ENCODE data around the gene NHLRC2. TPM values are rescaled to one million over a fixed set of nuclear protein-coding genes. Genes with fewer than 3 reads are reported as not detected.

The NHLRC2 gene
- total RNA-seq, 1 experiment from 2014 or later = 30.9 TPM

DNA sequence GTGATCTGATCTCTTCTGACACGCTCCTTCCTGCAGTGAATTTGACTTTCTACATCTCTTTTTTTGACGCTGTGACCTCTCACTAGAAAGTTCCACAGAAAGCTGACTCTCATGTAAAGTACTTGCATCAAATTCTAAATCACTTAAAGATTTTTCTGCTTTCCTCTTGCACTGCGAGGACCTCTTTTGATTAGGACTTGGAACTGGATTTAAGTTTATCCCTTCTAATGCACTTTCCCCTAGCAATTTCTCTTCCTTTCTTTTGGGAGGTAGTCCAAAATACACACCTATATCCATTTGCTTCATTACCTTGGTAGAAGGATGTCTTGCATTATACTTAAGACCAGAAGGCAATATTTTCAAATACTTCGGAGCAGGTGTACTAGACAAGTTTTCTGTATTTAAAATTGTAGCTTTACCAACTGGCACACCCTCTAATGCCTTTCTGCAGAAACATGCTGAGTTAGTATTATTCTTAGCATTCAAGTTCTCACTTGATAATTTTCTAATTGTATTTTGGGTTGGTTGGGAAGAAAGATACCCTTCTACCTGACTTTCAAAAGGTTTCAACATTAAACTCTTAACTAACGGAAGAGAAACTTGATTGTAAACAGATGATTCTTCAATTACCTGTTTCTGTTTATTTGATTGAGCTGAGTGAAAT is 5.2 kb upstream of the NHLRC2 start:
- no peaks in the 10 kb centered on the region for H3K4me1 ChIP-seq (ENCODE audit: insufficient read depth, low read length)
- H2BK5ac ChIP-seq (ENCODE audit: insufficient read length, low read length) = no peak overlapping the region
- no peak overlapping the region for H3K14ac ChIP-seq (ENCODE audit: insufficient read depth, low read length)
- no peak overlapping the region for H3K4me2 ChIP-seq (ENCODE audit: insufficient read depth, insufficient read length, low read length)
- H2BK15ac ChIP-seq (ENCODE audit: low read depth, low read length) = no peak overlapping the region
- no peak overlapping the region for H2BK20ac ChIP-seq (ENCODE audit: low read depth, low read length, poor library complexity, severe bottlenecking)
- no peak overlapping the region for H2AFZ ChIP-seq (ENCODE audit: low read length)
- H2AK5ac ChIP-seq (ENCODE audit: insufficient read length, low read length) = no peak overlapping the region
- no peak overlapping the region for H4K8ac ChIP-seq (replicated peaks; ENCODE audit: insufficient read length, low read depth, low read length)
- no peak overlapping the region for H4K91ac ChIP-seq (ENCODE audit: insufficient read length, low read depth, low read length)
- TF ChIP-seq, protein P1, sequence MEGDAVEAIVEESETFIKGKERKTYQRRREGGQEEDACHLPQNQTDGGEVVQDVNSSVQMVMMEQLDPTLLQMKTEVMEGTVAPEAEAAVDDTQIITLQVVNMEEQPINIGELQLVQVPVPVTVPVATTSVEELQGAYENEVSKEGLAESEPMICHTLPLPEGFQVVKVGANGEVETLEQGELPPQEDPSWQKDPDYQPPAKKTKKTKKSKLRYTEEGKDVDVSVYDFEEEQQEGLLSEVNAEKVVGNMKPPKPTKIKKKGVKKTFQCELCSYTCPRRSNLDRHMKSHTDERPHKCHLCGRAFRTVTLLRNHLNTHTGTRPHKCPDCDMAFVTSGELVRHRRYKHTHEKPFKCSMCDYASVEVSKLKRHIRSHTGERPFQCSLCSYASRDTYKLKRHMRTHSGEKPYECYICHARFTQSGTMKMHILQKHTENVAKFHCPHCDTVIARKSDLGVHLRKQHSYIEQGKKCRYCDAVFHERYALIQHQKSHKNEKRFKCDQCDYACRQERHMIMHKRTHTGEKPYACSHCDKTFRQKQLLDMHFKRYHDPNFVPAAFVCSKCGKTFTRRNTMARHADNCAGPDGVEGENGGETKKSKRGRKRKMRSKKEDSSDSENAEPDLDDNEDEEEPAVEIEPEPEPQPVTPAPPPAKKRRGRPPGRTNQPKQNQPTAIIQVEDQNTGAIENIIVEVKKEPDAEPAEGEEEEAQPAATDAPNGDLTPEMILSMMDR (conservative IDR thresholded peaks at IDR 0.05) = no peak
- no peaks in the 10 kb centered on the region for H3K79me1 ChIP-seq (ENCODE audit: insufficient read depth, low read depth, low read length, poor library complexity, severe bottlenecking)
- H3K9ac ChIP-seq (ENCODE audit: extremely low read depth, insufficient read length, low read length) = no peak overlapping the region
- no peak overlapping the region for H4K5ac ChIP-seq (ENCODE audit: insufficient read length, low read depth, low read length)
- H3K23ac ChIP-seq (ENCODE audit: insufficient read length, low read depth, low read length) = no peak overlapping the region
- no peak for DNase-seq
- H3K9me3 ChIP-seq (ENCODE audit: control insufficient read depth, low read depth, low read length) = no peaks in the 10 kb centered on the region
- H3T11ph ChIP-seq (ENCODE audit: low read length) = no peak overlapping the region
- Mint-ChIP-seq H3K9me3 (no peaks in the 10 kb centered on the region; a peak in 1 of 5 replicates), H3K36me3 (ENCODE audit: insufficient read depth in 1 of 3, low read depth in 3 of 3) (peaks cover 0 to 23% (median 10%) of the 10 kb centered on the region in 3 experiments; a peak in 5 of 7 replicates), H3K4me3 (no peak overlapping the region), H3K27ac (no peak overlapping the region), H3K4me1 (peaks cover 14 to 24% of the 10 kb centered on the region in 2 experiments), H3K27me3 (ENCODE audit: low read depth) (no peaks in the 10 kb centered on the region)
- no peaks in the 10 kb centered on the region for H3K79me2 ChIP-seq (ENCODE audit: insufficient read depth, low read length)
- H3K23me2 ChIP-seq (ENCODE audit: insufficient read length, low read depth, low read length, poor library complexity, severe bottlenecking) = peaks cover under 1% of the 10 kb centered on the region
- no peak overlapping the region for H3K18ac ChIP-seq (ENCODE audit: insufficient read length, low read depth, low read length)
- no peak overlapping the region for H3K27ac ChIP-seq (ENCODE audit: insufficient read length, low read depth, low read length)
- H2BK120ac ChIP-seq (ENCODE audit: low read depth, low read length, poor library complexity, severe bottlenecking) = no peak overlapping the region
- H3K4ac ChIP-seq (ENCODE audit: low read depth, low read length) = no peak overlapping the region
- H4K20me1 ChIP-seq (ENCODE audit: control insufficient read depth, insufficient read depth, insufficient read length) = no peaks in the 10 kb centered on the region
- no peaks in the 10 kb centered on the region for H3K27me3 ChIP-seq (ENCODE audit: insufficient read depth, low read length)
- no peak overlapping the region for H3K56ac ChIP-seq (ENCODE audit: insufficient read length, low read depth, low read length)
- no peak overlapping the region for H2BK12ac ChIP-seq (ENCODE audit: insufficient read length, low read depth, low read length)
- WGBS (ENCODE audit: extremely low coverage, insufficient read length, low lambda C conversion rate) = no CpG with 5 or more reads among the region's 5 CpGs
